ENCODE results near the gene MOAP1. TPM values are rescaled to one million over a fixed set of nuclear protein-coding genes. Genes with fewer than 3 reads are reported as not detected.
"Not testable (repeated sequence)": the region's sequence is repeated elsewhere in the genome, so short reads cannot be mapped to it uniquely, and the experiment has no call there.

Gene MOAP1
- total RNA-seq, 1 donor from 2014 or later, result 45.4 TPM

- DNase-seq (ENCODE audit: low read depth), result no peak
Observed at GRCh38 chr14:93150227-93151208, 34.2 kb downstream of the MOAP1 start.

GRCh38 chr14:93148979-93149378, 35.7 kb downstream of the MOAP1 start:
- DNase-seq (ENCODE audit: low read depth), result no peak

- no peak for DNase-seq (ENCODE audit: low read depth)
Observed at GRCh38 chr14:93146119-93146518, 38.6 kb downstream of the MOAP1 start.

GRCh38 chr14:93142854-93143652, 41.6 kb downstream of the MOAP1 start:
- no peak for DNase-seq (ENCODE audit: low read depth)

- DNase-seq (ENCODE audit: low read depth), result peak; percentile 32
Observed at GRCh38 chr14:93137864-93138263, 46.8 kb downstream of the MOAP1 start.

GRCh38 chr14:93136508-93136907, 48.2 kb downstream of the MOAP1 start:
- DNase-seq (ENCODE audit: low read depth), result not testable (repeated sequence)

- no peak for DNase-seq (ENCODE audit: low read depth)
Observed at GRCh38 chr14:93136009-93136408, 48.7 kb downstream of the MOAP1 start.

- DNase-seq (ENCODE audit: low read depth), result no peak
Observed at GRCh38 chr14:93135399-93135798, 49.3 kb downstream of the MOAP1 start.

GRCh38 chr14:93133464-93133863, 51.2 kb downstream of the MOAP1 start:
- no peak for DNase-seq (ENCODE audit: low read depth)

GRCh38 chr14:93132472-93133065, 52.1 kb downstream of the MOAP1 start:
- peak; percentile 63 for DNase-seq (ENCODE audit: low read depth)

Other genes with a start within 250 kb of the MOAP1 start
- gene ITPK1, start 69.0 kb downstream of the MOAP1 start, total RNA-seq, result 19.1 and 23.0 TPM in 2 replicates
- 10.8 and 12.2 TPM in 2 replicates for gene LYSET, start 420 bp upstream of the MOAP1 start, total RNA-seq
- gene GON7, start 22.2 kb upstream of the MOAP1 start, total RNA-seq, result 8.6 and 14.4 TPM in 2 replicates
- 22.8 and 24.4 TPM in 2 replicates for gene UBR7, start 22.4 kb upstream of the MOAP1 start, total RNA-seq
- 21.0 and 25.2 TPM in 2 replicates for gene BTBD7, start 148.1 kb upstream of the MOAP1 start, total RNA-seq
- gene COX8C, start 162.3 kb upstream of the MOAP1 start, total RNA-seq, result not detected in 2 replicates
- 0.67 and 0.83 TPM in 2 replicates for gene UNC79, start 246.0 kb upstream of the MOAP1 start, total RNA-seq